ENCODE measurements around the gene HDAC2. TPM values are rescaled to one million over a fixed set of nuclear protein-coding genes. Genes with fewer than 3 reads are reported as not detected.

The HDAC2 gene
- total RNA-seq, 2 experiments from 2014 or later, result 93.7 to 95.1 TPM

GRCh38 chr6:113969888-113970804, 802 bp downstream of the HDAC2 start:
- ChIA-PET CTCF (interaction anchor here (2.5 kb wide), 1 partner anchor 33 kb away, joined by 8 read pairs; no protein-coding TSS in a partner anchor), POLR2A (interaction anchor here (1.4 kb wide), 1 partner anchor 11 kb away, joined by 4 read pairs; no protein-coding TSS in a partner anchor)
- Mint-ChIP-seq H3K9me3 (no peaks in the 10 kb centered on the region), H3K36me3 (peaks cover 5% of the 10 kb centered on the region), H3K27me3 (no peaks in the 10 kb centered on the region), H3K4me1 (ENCODE audit: low read depth) (peaks cover 32% of the 10 kb centered on the region), H3K4me3 (peak overlapping the region; percentile 96), H3K27ac (peak overlapping the region; percentile 80)
- peak; percentile 62 for DNase-seq
- intact Hi-C loops (cut with micrococcal nuclease), result loop anchor here (1.0 to 5.0 kb wide), 2 partner anchors 9 to 338 kb away; no protein-coding TSS in a partner anchor

GRCh38 chr6:113968472-113968871, 2.5 kb downstream of the HDAC2 start:
- ChIA-PET POLR2A (no interaction called here), CTCF (interaction anchor here (0.8 to 2.5 kb wide), 3 partner anchors 18 to 110 kb away, joined by 3 to 8 read pairs (median 6); no protein-coding TSS in a partner anchor)
- Mint-ChIP-seq H3K4me3 (peak overlapping the region; percentile 35), H3K36me3 (peaks cover 5% of the 10 kb centered on the region), H3K27ac (no peak overlapping the region), H3K4me1 (ENCODE audit: low read depth) (peaks cover 42% of the 10 kb centered on the region), H3K9me3 (no peaks in the 10 kb centered on the region), H3K27me3 (no peaks in the 10 kb centered on the region)
- intact Hi-C loops (cut with micrococcal nuclease), result no loop called here
- no peak for DNase-seq

GRCh38 chr6:113967777-113968176, 3.2 kb downstream of the HDAC2 start:
- Mint-ChIP-seq H3K9me3 (no peaks in the 10 kb centered on the region), H3K4me1 (ENCODE audit: low read depth) (peaks cover 44% of the 10 kb centered on the region), H3K4me3 (no peak overlapping the region), H3K27me3 (no peaks in the 10 kb centered on the region), H3K36me3 (peaks cover 5% of the 10 kb centered on the region), H3K27ac (no peak overlapping the region)
- no peak for DNase-seq
- intact Hi-C loops (cut with micrococcal nuclease), result no loop called here
- POLR2A ChIA-PET, result no interaction called here
- CTCF ChIA-PET, result interaction anchor here (0.8 to 2.5 kb wide), 2 partner anchors 31 to 109 kb away, joined by 3 to 8 read pairs; no protein-coding TSS in a partner anchor

GRCh38 chr6:113960795-113961194, 10.2 kb downstream of the HDAC2 start:
- H3K9me3 Mint-ChIP-seq, result no peaks in the 10 kb centered on the region
- no peaks in the 10 kb centered on the region for H3K27me3 Mint-ChIP-seq
- H3K4me1 Mint-ChIP-seq (ENCODE audit: low read depth), result peaks cover 27% of the 10 kb centered on the region
- peaks cover 15% of the 10 kb centered on the region for H3K36me3 Mint-ChIP-seq
- ChIA-PET CTCF (no interaction called here), POLR2A (no interaction called here)
- H3K4me3 Mint-ChIP-seq, result no peak overlapping the region
- intact Hi-C loops (cut with micrococcal nuclease), result loop anchor here (1.0 kb wide), 1 partner anchor 9 kb away; no protein-coding TSS in a partner anchor
- H3K27ac Mint-ChIP-seq, result no peak overlapping the region
- no peak for DNase-seq

GRCh38 chr6:113959235-113959634, 11.7 kb downstream of the HDAC2 start:
- intact Hi-C loops (cut with micrococcal nuclease), result no loop called here
- ChIA-PET CTCF (interaction anchor here (0.9 to 1.2 kb wide), 3 partner anchors 14 to 50 kb away, joined by 3 to 5 read pairs (median 3); no protein-coding TSS in a partner anchor), POLR2A (interaction anchor here (0.6 kb wide), 1 partner anchor 268 kb away, joined by 6 read pairs; no protein-coding TSS in a partner anchor)
- Mint-ChIP-seq H3K36me3 (peaks cover 20% of the 10 kb centered on the region), H3K4me1 (ENCODE audit: low read depth) (peaks cover 17% of the 10 kb centered on the region), H3K27ac (no peak overlapping the region), H3K9me3 (no peaks in the 10 kb centered on the region), H3K4me3 (no peak overlapping the region), H3K27me3 (no peaks in the 10 kb centered on the region)
- no peak for DNase-seq

- POLR2A ChIA-PET, result no interaction called here
- intact Hi-C loops (cut with micrococcal nuclease), result no loop called here
- Mint-ChIP-seq H3K4me1 (ENCODE audit: low read depth) (peaks cover 2% of the 10 kb centered on the region), H3K9me3 (no peaks in the 10 kb centered on the region), H3K27me3 (no peaks in the 10 kb centered on the region), H3K4me3 (no peak overlapping the region), H3K27ac (no peak overlapping the region), H3K36me3 (peaks cover 30% of the 10 kb centered on the region)
- DNase-seq, result no peak
- CTCF ChIA-PET, result no interaction called here
These were observed 16.3 kb downstream of the HDAC2 start for GRCh38 chr6:113954653-113955052.

- H3K36me3 Mint-ChIP-seq, result peaks cover 26% of the 10 kb centered on the region
- no peak for DNase-seq
- H3K27ac Mint-ChIP-seq, result no peak overlapping the region
- H3K4me3 Mint-ChIP-seq, result no peak overlapping the region
- no peaks in the 10 kb centered on the region for H3K9me3 Mint-ChIP-seq
- CTCF ChIA-PET, result interaction anchor here (1.5 kb wide), 1 partner anchor 18 kb away, joined by 4 read pairs; no protein-coding TSS in a partner anchor
- no peaks in the 10 kb centered on the region for H3K4me1 Mint-ChIP-seq (ENCODE audit: low read depth)
- intact Hi-C loops (cut with micrococcal nuclease), result no loop called here
- no peaks in the 10 kb centered on the region for H3K27me3 Mint-ChIP-seq
- POLR2A ChIA-PET, result no interaction called here
These were observed 17.6 kb downstream of the HDAC2 start for GRCh38 chr6:113953346-113953745.

- ChIA-PET POLR2A (no interaction called here), CTCF (interaction anchor here (1.0 kb wide), 1 partner anchor 40 kb away, joined by 3 read pairs; no protein-coding TSS in a partner anchor)
- no peak for DNase-seq
- Mint-ChIP-seq H3K27me3 (no peaks in the 10 kb centered on the region), H3K4me1 (ENCODE audit: low read depth) (no peaks in the 10 kb centered on the region), H3K4me3 (no peak overlapping the region), H3K9me3 (no peaks in the 10 kb centered on the region), H3K36me3 (peaks cover 17% of the 10 kb centered on the region), H3K27ac (no peak overlapping the region)
- intact Hi-C loops (cut with micrococcal nuclease), result no loop called here
These were observed 21.4 kb downstream of the HDAC2 start for GRCh38 chr6:113949499-113949898.

GRCh38 chr6:113944701-113945100, 26.2 kb downstream of the HDAC2 start:
- ChIA-PET POLR2A (no interaction called here), CTCF (interaction anchor here (1.6 kb wide), 1 partner anchor 8 kb away, joined by 6 read pairs; no protein-coding TSS in a partner anchor)
- H3K4me3 Mint-ChIP-seq, result no peak overlapping the region
- no peak for DNase-seq
- peaks cover 25% of the 10 kb centered on the region for H3K36me3 Mint-ChIP-seq
- H3K27ac Mint-ChIP-seq, result no peak overlapping the region
- no peaks in the 10 kb centered on the region for H3K27me3 Mint-ChIP-seq
- intact Hi-C loops (cut with micrococcal nuclease), result no loop called here
- no peaks in the 10 kb centered on the region for H3K9me3 Mint-ChIP-seq
- no peaks in the 10 kb centered on the region for H3K4me1 Mint-ChIP-seq (ENCODE audit: low read depth)

- POLR2A ChIA-PET, result no interaction called here
- CTCF ChIA-PET, result no interaction called here
- Mint-ChIP-seq H3K9me3 (no peaks in the 10 kb centered on the region), H3K27me3 (no peaks in the 10 kb centered on the region), H3K4me3 (no peak overlapping the region), H3K4me1 (ENCODE audit: low read depth) (no peaks in the 10 kb centered on the region), H3K36me3 (peaks cover 26% of the 10 kb centered on the region), H3K27ac (no peak overlapping the region)
- no peak for DNase-seq
- intact Hi-C loops (cut with micrococcal nuclease), result no loop called here
These were observed 31.1 kb downstream of the HDAC2 start for GRCh38 chr6:113939825-113940224.

- ChIA-PET CTCF (interaction anchor here (0.5 to 2.3 kb wide), 8 partner anchors 9 to 630 kb away, joined by 3 to 8 read pairs (median 4); no protein-coding TSS in a partner anchor), POLR2A (no interaction called here)
- Mint-ChIP-seq H3K27me3 (no peaks in the 10 kb centered on the region), H3K4me1 (ENCODE audit: low read depth) (no peaks in the 10 kb centered on the region), H3K27ac (no peak overlapping the region), H3K4me3 (no peak overlapping the region), H3K36me3 (peaks cover 12% of the 10 kb centered on the region), H3K9me3 (no peaks in the 10 kb centered on the region)
- intact Hi-C loops (cut with micrococcal nuclease), result no loop called here
- no peak for DNase-seq
These were observed 34.6 kb downstream of the HDAC2 start for GRCh38 chr6:113936093-113936934.

GRCh38 chr6:113934101-113934500, 36.8 kb downstream of the HDAC2 start:
- Mint-ChIP-seq H3K36me3 (peaks cover 14% of the 10 kb centered on the region), H3K27me3 (peaks cover 4% of the 10 kb centered on the region), H3K4me1 (ENCODE audit: low read depth) (no peaks in the 10 kb centered on the region), H3K27ac (no peak overlapping the region), H3K4me3 (no peak overlapping the region), H3K9me3 (peaks cover 14% of the 10 kb centered on the region)
- POLR2A ChIA-PET, result no interaction called here
- DNase-seq, result no peak
- CTCF ChIA-PET, result no interaction called here
- intact Hi-C loops (cut with micrococcal nuclease), result no loop called here

Measured in activated CD4-positive, alpha-beta memory T cell treated with anti-CD3 and anti-CD28 coated beads for 36 hours (primary cell).